ENCODE results near the gene ZC3H18. TPM values are rescaled to one million over a fixed set of nuclear protein-coding genes. Genes with fewer than 3 reads are reported as not detected.

Gene ZC3H18
- total RNA-seq, 1 experiment from 2014 or later: 11.8 TPM

DNA sequence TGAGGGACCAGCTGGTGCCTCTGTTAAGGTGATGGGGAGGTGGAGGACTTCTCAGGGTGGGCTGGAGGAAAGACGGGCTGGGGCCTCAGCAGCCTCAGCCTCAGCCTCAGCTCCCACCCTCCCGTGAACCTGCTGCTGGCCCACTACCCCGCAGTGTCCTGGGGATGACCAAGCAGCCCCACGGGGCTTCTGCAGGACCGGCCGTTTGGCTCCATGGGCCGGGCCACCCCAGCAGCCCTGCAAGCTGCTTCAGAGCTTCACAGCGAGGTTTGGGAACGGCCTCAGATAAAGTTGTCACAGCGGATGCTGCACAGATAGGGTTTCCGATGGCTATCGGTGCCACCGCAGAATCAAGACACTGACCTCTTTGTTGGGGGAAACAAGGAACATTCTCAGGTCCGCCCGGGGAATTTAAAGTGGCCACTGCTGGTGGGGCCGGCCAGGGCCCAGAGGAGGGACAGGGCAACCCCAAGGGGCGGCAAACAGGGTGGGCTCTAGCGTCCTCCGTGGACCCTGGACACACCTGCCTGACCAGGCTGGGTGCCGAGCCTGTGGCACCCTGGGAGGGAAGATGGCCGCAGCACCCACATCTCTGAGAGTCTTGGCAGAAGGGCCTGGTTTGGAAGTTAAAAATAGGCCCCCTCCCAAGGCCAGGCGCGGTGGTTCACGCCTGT is 47.8 kb upstream of the ZC3H18 start:
- POLR2A ChIA-PET (ENCODE audit: unreplicated experiment): no interaction called here
- Histone ChIP-seq H2AFZ (ENCODE audit: low read length) (no peak overlapping the region), H3F3A (ENCODE audit: low read length, unreplicated experiment) (no peaks in the 10 kb centered on the region), H3K9me3 (ENCODE audit: low read length) (no peaks in the 10 kb centered on the region), H3K36me3 (ENCODE audit: low read depth, low read length) (no peaks in the 10 kb centered on the region), H3K4me3 (ENCODE audit: low read length) (no peak overlapping the region), H4K20me1 (ENCODE audit: low read length) (no peaks in the 10 kb centered on the region), H3K79me2 (ENCODE audit: low read length) (no peaks in the 10 kb centered on the region), H3K9me2 (replicated peaks; ENCODE audit: low read length) (no peaks in the 10 kb centered on the region), H3K27ac (ENCODE audit: low read length) (no peak overlapping the region), H3K4me1 (ENCODE audit: insufficient read depth, low read length) (no peaks in the 10 kb centered on the region), H3K27me3 (ENCODE audit: low read length) (no peaks in the 10 kb centered on the region), H3K4me2 (ENCODE audit: low read length) (no peak overlapping the region), H3K9ac (ENCODE audit: low read length) (no peak overlapping the region)
- DNase-seq (no peak), ATAC-seq (no peak)
- CTCF ChIA-PET: no interaction called here
- BruUV-seq (replicated peaks): no TSS peak
- intact Hi-C loops (cut with micrococcal nuclease): loop anchor here (10.0 kb wide), 1 partner anchor 78 kb away; no protein-coding TSS in a partner anchor
- TF ChIP-seq EZH2phosphoT487 (IDR thresholded peaks at IDR 0.05; ENCODE audit: borderline replicate concordance, low read length) (no peak), EZH2 (IDR thresholded peaks at IDR 0.05; ENCODE audit: low read length, unreplicated experiment) (no peak)
- TF ChIP-seq, protein P1, sequence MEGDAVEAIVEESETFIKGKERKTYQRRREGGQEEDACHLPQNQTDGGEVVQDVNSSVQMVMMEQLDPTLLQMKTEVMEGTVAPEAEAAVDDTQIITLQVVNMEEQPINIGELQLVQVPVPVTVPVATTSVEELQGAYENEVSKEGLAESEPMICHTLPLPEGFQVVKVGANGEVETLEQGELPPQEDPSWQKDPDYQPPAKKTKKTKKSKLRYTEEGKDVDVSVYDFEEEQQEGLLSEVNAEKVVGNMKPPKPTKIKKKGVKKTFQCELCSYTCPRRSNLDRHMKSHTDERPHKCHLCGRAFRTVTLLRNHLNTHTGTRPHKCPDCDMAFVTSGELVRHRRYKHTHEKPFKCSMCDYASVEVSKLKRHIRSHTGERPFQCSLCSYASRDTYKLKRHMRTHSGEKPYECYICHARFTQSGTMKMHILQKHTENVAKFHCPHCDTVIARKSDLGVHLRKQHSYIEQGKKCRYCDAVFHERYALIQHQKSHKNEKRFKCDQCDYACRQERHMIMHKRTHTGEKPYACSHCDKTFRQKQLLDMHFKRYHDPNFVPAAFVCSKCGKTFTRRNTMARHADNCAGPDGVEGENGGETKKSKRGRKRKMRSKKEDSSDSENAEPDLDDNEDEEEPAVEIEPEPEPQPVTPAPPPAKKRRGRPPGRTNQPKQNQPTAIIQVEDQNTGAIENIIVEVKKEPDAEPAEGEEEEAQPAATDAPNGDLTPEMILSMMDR (conservative IDR thresholded peaks at IDR 0.05; ENCODE audit: low read depth, low read length): no peak

DNA sequence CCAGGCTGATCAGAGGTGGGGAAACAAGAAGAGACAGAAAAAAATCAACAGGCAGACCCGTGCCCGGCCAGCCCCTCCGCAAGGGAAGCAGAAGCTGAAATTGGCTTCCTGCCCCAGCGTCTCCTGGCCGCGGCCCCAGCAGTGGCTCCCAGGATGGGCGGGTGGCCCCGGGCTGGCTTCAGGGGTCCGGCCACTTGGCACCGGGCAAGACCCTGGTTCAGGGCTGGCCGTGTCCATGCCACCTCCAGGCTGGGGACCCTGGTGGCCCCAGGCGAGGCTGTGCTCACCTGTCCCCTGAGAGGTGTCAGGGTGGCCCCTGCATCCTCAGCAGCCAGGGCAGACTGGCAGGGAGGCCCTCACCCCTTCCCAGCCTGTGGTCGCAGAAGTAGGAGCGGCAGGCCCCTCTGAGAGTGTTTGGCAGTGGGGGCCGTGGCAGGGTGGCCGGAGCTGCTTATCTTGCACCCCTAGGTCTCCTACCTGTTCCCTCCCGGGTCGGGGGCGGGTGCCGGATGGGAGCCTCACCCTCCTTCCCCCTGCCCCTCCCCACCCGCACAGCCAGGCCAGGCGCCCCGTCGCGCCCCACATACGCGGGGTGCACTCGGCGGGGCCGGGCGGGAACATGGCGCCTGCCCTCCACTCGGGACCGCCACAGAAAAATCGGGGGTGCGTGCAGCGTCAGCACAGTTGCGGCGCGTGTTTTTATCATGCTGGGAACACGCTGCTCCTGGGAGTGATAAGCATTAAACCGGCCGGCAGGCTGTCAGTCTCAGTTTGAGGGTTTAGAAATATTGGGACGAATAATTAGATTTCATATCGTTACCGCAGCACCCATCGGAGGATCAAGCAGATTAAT is 46.7 kb upstream of the ZC3H18 start:
- H3K9me3 ChIP-seq (ENCODE audit: low read length): no peaks in the 10 kb centered on the region
- no peak overlapping the region for H3K27ac ChIP-seq (ENCODE audit: low read length)
- H3K4me2 ChIP-seq (ENCODE audit: low read length): no peak overlapping the region
- no peak overlapping the region for H3K9ac ChIP-seq (ENCODE audit: low read length)
- no peaks in the 10 kb centered on the region for H3K9me2 ChIP-seq (replicated peaks; ENCODE audit: low read length)
- no peak for TF ChIP-seq EZH2 (IDR thresholded peaks at IDR 0.05; ENCODE audit: low read length, unreplicated experiment)
- TF ChIP-seq, protein P1 (conservative IDR thresholded peaks at IDR 0.05; ENCODE audit: low read depth, low read length): no peak
- TF ChIP-seq EZH2phosphoT487 (IDR thresholded peaks at IDR 0.05; ENCODE audit: borderline replicate concordance, low read length): no peak
- no peaks in the 10 kb centered on the region for H3K79me2 ChIP-seq (ENCODE audit: low read length)
- H2AFZ ChIP-seq (ENCODE audit: low read length): no peak overlapping the region
- POLR2A ChIA-PET (ENCODE audit: unreplicated experiment): interaction anchor here (0.6 kb wide), 1 partner anchor 225 kb away, joined by 4 read pairs; no protein-coding TSS in a partner anchor
- H3K4me3 ChIP-seq (ENCODE audit: low read length): no peak overlapping the region
- H3F3A ChIP-seq (ENCODE audit: low read length, unreplicated experiment): no peaks in the 10 kb centered on the region
- H3K4me1 ChIP-seq (ENCODE audit: insufficient read depth, low read length): no peaks in the 10 kb centered on the region
- ATAC-seq: no peak
- no peaks in the 10 kb centered on the region for H4K20me1 ChIP-seq (ENCODE audit: low read length)
- H3K27me3 ChIP-seq (ENCODE audit: low read length): no peaks in the 10 kb centered on the region
- BruUV-seq (replicated peaks): no TSS peak
- H3K36me3 ChIP-seq (ENCODE audit: low read depth, low read length): no peaks in the 10 kb centered on the region
- intact Hi-C loops (cut with micrococcal nuclease): loop anchor here (10.0 kb wide), 1 partner anchor 79 kb away; no protein-coding TSS in a partner anchor
- DNase-seq: no peak
- CTCF ChIA-PET: no interaction called here
